Measurements from ENCODE around the gene FAU.
A peak's percentile ranks its signal among the peaks of the same experiment; 100 is the strongest.

GRCh38 chr11:65095974-65096806, 25.7 kb downstream of the FAU start, which contains the start of gene VPS51:
- TF ChIP-seq POLR2A (IDR thresholded peaks at IDR 0.05), result peak; percentile 19 to 88 (median 47)
- peak; percentile 82 to 90 (median 89) for TF ChIP-seq POLR2AphosphoS5 (IDR thresholded peaks at IDR 0.05)
- peak in 9 of 11 experiments; percentile 18 to 40 (median 31) for TF ChIP-seq CTCF (IDR thresholded peaks at IDR 0.05 in 8 of 11, conservative IDR thresholded peaks at IDR 0.05 in 3 of 11)

All from spleen (tissue), 7 donors.